ENCODE results near the gene ZFPL1. TPM values are rescaled to one million over a fixed set of nuclear protein-coding genes. Genes with fewer than 3 reads are reported as not detected.
A peak's percentile ranks its signal among the peaks of the same experiment; 100 is the strongest.

The ZFPL1 gene
- total and polyA plus RNA-seq, 9 of the 15 experiments (the other 6 are each of a cell fraction or from before 2014, with no cell fraction given): 3.7 to 37.5 (median 22.7) TPM

DNA sequence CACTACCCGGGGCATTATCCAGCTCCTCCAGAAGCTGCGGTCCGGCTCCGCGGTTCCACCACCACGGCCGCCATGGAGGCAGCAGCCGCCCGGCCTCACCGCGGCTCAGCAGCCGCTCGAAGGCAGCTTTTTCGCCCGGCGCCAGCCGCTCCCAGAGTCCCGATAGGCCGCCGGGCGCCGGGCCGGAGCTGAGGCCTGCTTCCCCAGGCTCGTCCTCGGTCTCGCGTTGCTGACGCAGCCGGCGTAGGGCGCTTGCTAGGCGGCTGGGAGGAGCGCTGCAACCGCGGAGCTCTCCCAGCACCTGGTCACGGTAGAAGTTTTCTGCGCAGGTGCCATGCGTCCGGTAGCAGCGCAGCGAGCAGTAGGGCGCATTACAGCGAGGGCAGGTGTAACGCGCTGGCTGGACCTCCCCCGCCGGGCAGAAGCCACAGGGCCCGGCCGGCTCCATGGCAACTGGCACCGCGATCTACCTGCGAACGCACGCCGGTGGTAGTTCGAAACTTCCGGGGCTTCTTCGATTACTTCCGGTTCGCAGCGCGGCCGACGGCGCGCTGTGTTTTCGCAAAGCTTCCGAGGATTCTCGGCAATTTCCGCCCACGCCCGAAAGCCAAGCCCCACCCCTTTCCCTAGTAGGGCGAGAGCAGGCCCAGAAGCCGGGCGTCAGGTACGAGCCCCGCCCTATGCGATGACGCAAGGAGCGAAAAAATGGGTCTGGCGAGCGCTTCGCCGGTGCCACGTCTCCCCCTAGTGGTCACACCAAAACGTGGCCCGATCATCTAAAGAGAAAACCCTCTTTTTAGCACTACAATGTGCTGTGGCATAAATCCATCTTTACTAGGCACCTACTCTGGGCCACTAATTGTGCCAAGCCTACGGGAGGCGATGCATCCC is 33.4 kb downstream of the ZFPL1 start, which contains the start of gene ZNHIT2 (continued):
- TF ChIP-seq, protein P1, sequence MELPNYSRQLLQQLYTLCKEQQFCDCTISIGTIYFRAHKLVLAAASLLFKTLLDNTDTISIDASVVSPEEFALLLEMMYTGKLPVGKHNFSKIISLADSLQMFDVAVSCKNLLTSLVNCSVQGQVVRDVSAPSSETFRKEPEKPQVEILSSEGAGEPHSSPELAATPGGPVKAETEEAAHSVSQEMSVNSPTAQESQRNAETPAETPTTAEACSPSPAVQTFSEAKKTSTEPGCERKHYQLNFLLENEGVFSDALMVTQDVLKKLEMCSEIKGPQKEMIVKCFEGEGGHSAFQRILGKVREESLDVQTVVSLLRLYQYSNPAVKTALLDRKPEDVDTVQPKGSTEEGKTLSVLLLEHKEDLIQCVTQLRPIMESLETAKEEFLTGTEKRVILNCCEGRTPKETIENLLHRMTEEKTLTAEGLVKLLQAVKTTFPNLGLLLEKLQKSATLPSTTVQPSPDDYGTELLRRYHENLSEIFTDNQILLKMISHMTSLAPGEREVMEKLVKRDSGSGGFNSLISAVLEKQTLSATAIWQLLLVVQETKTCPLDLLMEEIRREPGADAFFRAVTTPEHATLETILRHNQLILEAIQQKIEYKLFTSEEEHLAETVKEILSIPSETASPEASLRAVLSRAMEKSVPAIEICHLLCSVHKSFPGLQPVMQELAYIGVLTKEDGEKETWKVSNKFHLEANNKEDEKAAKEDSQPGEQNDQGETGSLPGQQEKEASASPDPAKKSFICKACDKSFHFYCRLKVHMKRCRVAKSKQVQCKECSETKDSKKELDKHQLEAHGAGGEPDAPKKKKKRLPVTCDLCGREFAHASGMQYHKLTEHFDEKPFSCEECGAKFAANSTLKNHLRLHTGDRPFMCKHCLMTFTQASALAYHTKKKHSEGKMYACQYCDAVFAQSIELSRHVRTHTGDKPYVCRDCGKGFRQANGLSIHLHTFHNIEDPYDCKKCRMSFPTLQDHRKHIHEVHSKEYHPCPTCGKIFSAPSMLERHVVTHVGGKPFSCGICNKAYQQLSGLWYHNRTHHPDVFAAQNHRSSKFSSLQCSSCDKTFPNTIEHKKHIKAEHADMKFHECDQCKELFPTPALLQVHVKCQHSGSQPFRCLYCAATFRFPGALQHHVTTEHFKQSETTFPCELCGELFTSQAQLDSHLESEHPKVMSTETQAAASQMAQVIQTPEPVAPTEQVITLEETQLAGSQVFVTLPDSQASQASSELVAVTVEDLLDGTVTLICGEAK (IDR thresholded peaks at IDR 0.05): peak; percentile 98
- TF ChIP-seq, protein P1 (CRISPR knock-in tag; IDR thresholded peaks at IDR 0.05): no peak
- TF ChIP-seq PPARD (CRISPR knock-in tag; IDR thresholded peaks at IDR 0.05) (no peak), ZNF778 (CRISPR knock-in tag; IDR thresholded peaks at IDR 0.05) (no peak), RHOXF2B (CRISPR knock-in tag; conservative IDR thresholded peaks at IDR 0.05) (no peak), PHF8 (IDR thresholded peaks at IDR 0.05; ENCODE audit: borderline replicate concordance, low read length) (peak; percentile 94), ZNF57 (CRISPR knock-in tag; IDR thresholded peaks at IDR 0.05) (no peak), NEUROD1 (IDR thresholded peaks at IDR 0.05; ENCODE audit: borderline replicate concordance, low read depth, low read length, partially characterized antibody) (no peak), POLR2AphosphoS2 (IDR thresholded peaks at IDR 0.05; ENCODE audit: low read length) (peak; percentile 99), HDGF (IDR thresholded peaks at IDR 0.05) (peak; percentile 71; the same call in 1 of the 2 replicates), RNF2 (IDR thresholded peaks at IDR 0.05) (0 out of 2 replicates have a peak, but pooled peaks have one; percentile 24), ZNF217 (CRISPR knock-in tag; IDR thresholded peaks at IDR 0.05) (no peak)
- TF ChIP-seq, protein P2, sequence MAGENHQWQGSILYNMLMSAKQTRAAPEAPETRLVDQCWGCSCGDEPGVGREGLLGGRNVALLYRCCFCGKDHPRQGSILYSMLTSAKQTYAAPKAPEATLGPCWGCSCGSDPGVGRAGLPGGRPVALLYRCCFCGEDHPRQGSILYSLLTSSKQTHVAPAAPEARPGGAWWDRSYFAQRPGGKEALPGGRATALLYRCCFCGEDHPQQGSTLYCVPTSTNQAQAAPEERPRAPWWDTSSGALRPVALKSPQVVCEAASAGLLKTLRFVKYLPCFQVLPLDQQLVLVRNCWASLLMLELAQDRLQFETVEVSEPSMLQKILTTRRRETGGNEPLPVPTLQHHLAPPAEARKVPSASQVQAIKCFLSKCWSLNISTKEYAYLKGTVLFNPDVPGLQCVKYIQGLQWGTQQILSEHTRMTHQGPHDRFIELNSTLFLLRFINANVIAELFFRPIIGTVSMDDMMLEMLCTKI (IDR thresholded peaks at IDR 0.05; ENCODE audit: partially characterized antibody): no peak
- TF ChIP-seq, protein P3, sequence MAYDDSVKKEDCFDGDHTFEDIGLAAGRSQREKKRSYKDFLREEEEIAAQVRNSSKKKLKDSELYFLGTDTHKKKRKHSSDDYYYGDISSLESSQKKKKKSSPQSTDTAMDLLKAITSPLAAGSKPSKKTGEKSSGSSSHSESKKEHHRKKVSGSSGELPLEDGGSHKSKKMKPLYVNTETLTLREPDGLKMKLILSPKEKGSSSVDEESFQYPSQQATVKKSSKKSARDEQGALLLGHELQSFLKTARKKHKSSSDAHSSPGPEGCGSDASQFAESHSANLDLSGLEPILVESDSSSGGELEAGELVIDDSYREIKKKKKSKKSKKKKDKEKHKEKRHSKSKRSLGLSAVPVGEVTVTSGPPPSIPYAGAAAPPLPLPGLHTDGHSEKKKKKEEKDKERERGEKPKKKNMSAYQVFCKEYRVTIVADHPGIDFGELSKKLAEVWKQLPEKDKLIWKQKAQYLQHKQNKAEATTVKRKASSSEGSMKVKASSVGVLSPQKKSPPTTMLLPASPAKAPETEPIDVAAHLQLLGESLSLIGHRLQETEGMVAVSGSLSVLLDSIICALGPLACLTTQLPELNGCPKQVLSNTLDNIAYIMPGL (CRISPR knock-in tag; IDR thresholded peaks at IDR 0.05): no peak; the same call in 1 of the 2 replicates

All from K562 (cell line).